Esophagus muscularis mucosa (tissue), 4 donors: ENCODE results near the gene CERS5. TPM values are rescaled to one million over a fixed set of nuclear protein-coding genes. Genes with fewer than 3 reads are reported as not detected.
A peak's percentile ranks its signal among the peaks of the same experiment; 100 is the strongest.

Experiments used
- DNase-seq: peaks from one replicate; pipeline ENCODE4 v3.0.0-alpha.2; 2017; ENCODE audit errors: extremely low spot score
- H3K27ac ChIP-seq, 4 donors: fragments of 200-600 bp; sonication (generic); replicated peaks in 1 of 4; 1 replicate in 3 of 4; 2 replicates in 1 of 4; pipeline ENCODE4 v1.5.1; 2016 to 2019; ENCODE audit warnings: mild to moderate bottlenecking in 1 of 4
- H3K27me3 ChIP-seq, 4 donors: fragments of 200-600 bp; sonication (generic); one replicate each; pipeline versions ENCODE4 v1.5.1 to v1.6.0; 2016 to 2019
- H3K36me3 ChIP-seq, 4 donors: fragments of 200-600 bp; sonication (generic); one replicate each; pipeline ENCODE4 v1.5.1; 2016 to 2019
- H3K4me1 ChIP-seq, 4 donors: fragments of 200-600 bp; sonication (generic); one replicate each; pipeline ENCODE4 v1.5.1; 2016 to 2019
- H3K4me3 ChIP-seq, 4 donors: fragments of 200-600 bp; sonication (generic); 1 replicate in 2 of 4; 2 replicates in 2 of 4; pipeline ENCODE4 v1.5.1; 2016 to 2019; ENCODE audit warnings: mild to moderate bottlenecking in 4 of 4, moderate library complexity in 1 of 4
- H3K9me3 ChIP-seq, 4 donors: fragments of 200-600 bp; sonication (generic); 1 replicate in 3 of 4; 2 replicates in 1 of 4; pipeline ENCODE4 v1.5.1; 2016 to 2019
- CTCF ChIP-seq, 3 experiments: fragments of 200-600 bp in 2 of 3; fragments of 450-650 bp in 1 of 3; sonication (generic) in 2 of 3; IDR thresholded peaks; one replicate each; pipeline ENCODE4 v1.5.1; 2017 to 2019; ENCODE audit warnings: antibody characterized with exemption in 3 of 3, mild to moderate bottlenecking in 2 of 3, moderate library complexity in 1 of 3
- EP300 ChIP-seq: sonication (generic); formaldehyde crosslinking; IDR thresholded peaks from one replicate; pipeline ENCODE4 v1.6.1; 2017; ENCODE audit warnings: antibody characterized with exemption
- POLR2A ChIP-seq: fragments of 450-650 bp; IDR thresholded peaks from one replicate; pipeline ENCODE4 v1.6.1; 2017; ENCODE audit warnings: antibody characterized with exemption, moderate library complexity, mild to moderate bottlenecking, low read depth
- POLR2AphosphoS5 ChIP-seq, 2 donors: sonication (generic); formaldehyde crosslinking; IDR thresholded peaks; one replicate each; pipeline ENCODE4 v1.6.1; 2017; ENCODE audit warnings: antibody characterized with exemption in 2 of 2
- WGBS: methylation state at CpG from one replicate; pipeline ENCODE4 v1.1.5; 2018; 5-methylcytosine and 5-hydroxymethylcytosine counted together
- intact Hi-C: fragments of 100-400 bp; cut with DNase I; formaldehyde crosslinking; loops from one replicate; pipeline ENCODE4 v1.15.1; 2023
- total RNA-seq, 4 donors: library from RNA; depleted of rRNA; stranded (reverse); fragments of >200 nt; gene quantifications; one replicate each; pipeline versions ENCODE4 v1.1.0 to v1.2.1, GENCODE V29; 2016

The CERS5 gene
- 10 to 100 TPM; 23.0 to 33.6 (median 27.5) TPM for total RNA-seq

- Histone ChIP-seq H3K27ac (peak within 1 kb of the TSS; percentile 94 to 98 (median 96)), H3K4me3 (peak within 1 kb of the TSS; percentile 93 to 99 (median 97)), H3K36me3 (no peaks in the 10 kb centered on the region), H3K9me3 (no peaks in the 10 kb centered on the region), H3K27me3 (no peaks in the 10 kb centered on the region), H3K4me1 (peaks cover 10 to 39% (median 36%) of the 10 kb centered on the region in 4 donors)
- under 1% methylated on average over 25 of the region's 70 CpGs for WGBS
- intact Hi-C loops = loop anchor here (5.0 kb wide), 1 partner anchor 55 kb away; the partner anchor contains the start of gene COX14
- TF ChIP-seq EP300 (no peak), POLR2A (peak; percentile 38), CTCF (IDR thresholded peaks at IDR 0.05) (peak in 2 of 3 experiments; percentile 28 to 33), POLR2AphosphoS5 (IDR thresholded peaks at IDR 0.05) (peak; percentile 85 to 88)
- peak; percentile 100 for DNase-seq
Measured at GRCh38 chr12:50167049-50167828, at the start of gene CERS5. Gene CERS5 (minus strand): TSS chr12:50167369. CDS start chr12:50167297, 72 bp downstream.

- no peak for DNase-seq
- intact Hi-C loops = loop anchor here (5.0 kb wide), 1 partner anchor 92 kb away; no protein-coding TSS in a partner anchor
- H3K36me3 ChIP-seq = peaks cover 0 to 9% (median 3%) of the 10 kb centered on the region in 4 donors
- H3K4me3 ChIP-seq = no peak overlapping the region
- H3K27me3 ChIP-seq = no peaks in the 10 kb centered on the region
- no peak for TF ChIP-seq CTCF (IDR thresholded peaks at IDR 0.05)
- H3K4me1 ChIP-seq = peaks cover under 1 to 61% (median 49%) of the 10 kb centered on the region in 4 donors
- no peaks in the 10 kb centered on the region for H3K9me3 ChIP-seq
- H3K27ac ChIP-seq = no peak overlapping the region
- WGBS = 84% methylated on average over 3 of the region's 3 CpGs
Measured at GRCh38 chr12:50215033-50215432, 47.9 kb upstream of the CERS5 start.

GRCh38 chr12:50214018-50214417, 46.8 kb upstream of the CERS5 start:
- intact Hi-C loops = no loop called here
- H3K4me1 ChIP-seq = peaks cover 0 to 51% (median 39%) of the 10 kb centered on the region in 4 donors
- no peak overlapping the region for H3K4me3 ChIP-seq
- H3K27ac ChIP-seq = no peak overlapping the region
- WGBS = 38% methylated on average over 1 of the region's 1 CpG
- H3K9me3 ChIP-seq = no peaks in the 10 kb centered on the region
- TF ChIP-seq CTCF (IDR thresholded peaks at IDR 0.05) (no peak), POLR2AphosphoS5 (IDR thresholded peaks at IDR 0.05) (no peak), POLR2A (no peak)
- DNase-seq = no peak
- H3K27me3 ChIP-seq = no peaks in the 10 kb centered on the region
- H3K36me3 ChIP-seq = peaks cover 0 to 9% (median 3%) of the 10 kb centered on the region in 4 donors

- no peak for TF ChIP-seq EP300
- no peak for TF ChIP-seq CTCF (IDR thresholded peaks at IDR 0.05)
- TF ChIP-seq POLR2A = no peak
- no peak for TF ChIP-seq POLR2AphosphoS5 (IDR thresholded peaks at IDR 0.05)
- WGBS = 89% methylated on average over 2 of the region's 2 CpGs
- Histone ChIP-seq H3K4me3 (no peak overlapping the region), H3K27ac (no peak overlapping the region), H3K36me3 (peaks cover 0 to 9% (median 2%) of the 10 kb centered on the region in 4 donors), H3K27me3 (no peaks in the 10 kb centered on the region), H3K9me3 (no peaks in the 10 kb centered on the region), H3K4me1 (peaks cover 0 to 45% (median 33%) of the 10 kb centered on the region in 4 donors)
- DNase-seq = no peak
- intact Hi-C loops = no loop called here
Measured at GRCh38 chr12:50213439-50213838, 46.3 kb upstream of the CERS5 start.
